GM12875 (cell line): ENCODE data around the gene EVA1A.
A peak's percentile ranks its signal among the peaks of the same experiment; 100 is the strongest.

Source experiments
- H3K4me3 ChIP-seq: one replicate; pipeline ENCODE4 v1.5.1; 2011; ENCODE audit warnings: low read depth, low read length, control low read depth
- TF ChIP-seq, protein P1 (sequence below): IDR thresholded peaks from 2 replicates; pipeline ENCODE4 v1.5.1; 2011; ENCODE audit warnings: low read depth, mild to moderate bottlenecking, control low read depth, inconsistent platforms, low read length, moderate library complexity, borderline replicate concordance; ENCODE audit not compliant: insufficient read depth

EVA1A gene, protein sequence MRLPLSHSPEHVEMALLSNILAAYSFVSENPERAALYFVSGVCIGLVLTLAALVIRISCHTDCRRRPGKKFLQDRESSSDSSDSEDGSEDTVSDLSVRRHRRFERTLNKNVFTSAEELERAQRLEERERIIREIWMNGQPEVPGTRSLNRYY

DNA sequence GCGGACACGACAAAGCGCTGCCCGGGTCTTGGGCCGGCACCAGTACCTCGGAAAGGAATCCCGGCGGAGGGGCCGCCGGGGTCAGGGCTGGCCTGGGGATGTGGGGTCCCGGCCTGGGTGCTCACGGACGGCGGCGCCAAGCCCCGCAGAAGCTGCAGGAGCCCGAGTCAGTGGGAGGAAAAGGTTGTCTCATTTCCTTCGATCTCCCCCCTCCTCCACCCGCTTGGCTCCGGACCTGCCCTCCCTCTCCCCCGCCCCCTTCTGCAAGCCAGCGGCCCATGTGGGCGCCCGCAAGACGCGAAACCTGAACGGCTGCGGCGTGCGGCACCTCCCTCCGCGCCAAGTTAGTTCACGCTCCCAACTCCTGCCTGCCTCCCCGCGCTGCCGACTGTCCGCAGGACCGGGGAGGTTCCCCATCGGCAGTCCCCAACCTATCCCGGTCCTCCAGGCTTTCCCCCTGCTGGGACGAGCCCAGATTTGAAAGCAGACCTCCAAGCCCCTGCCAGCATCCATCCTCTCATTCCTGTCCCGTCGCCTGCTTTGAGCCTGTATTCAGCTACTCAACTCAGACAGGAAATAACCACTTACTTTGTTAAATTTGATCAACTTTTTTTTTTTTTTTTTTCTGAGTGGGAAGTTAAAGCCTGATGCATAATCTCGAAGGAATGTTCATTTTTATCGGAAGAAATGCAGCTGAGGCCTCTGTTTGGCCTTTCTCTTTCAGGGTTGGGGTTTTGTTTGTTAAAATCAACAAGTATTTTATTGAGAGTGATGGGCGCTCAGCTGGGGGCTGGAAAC lies at the start of gene EVA1A:
Gene EVA1A, minus strand, starts transcription at position 172 of the 798 bp plus-strand sequence. CDS start 42,799 bp downstream, outside the sequence.
- TF ChIP-seq, protein P1, sequence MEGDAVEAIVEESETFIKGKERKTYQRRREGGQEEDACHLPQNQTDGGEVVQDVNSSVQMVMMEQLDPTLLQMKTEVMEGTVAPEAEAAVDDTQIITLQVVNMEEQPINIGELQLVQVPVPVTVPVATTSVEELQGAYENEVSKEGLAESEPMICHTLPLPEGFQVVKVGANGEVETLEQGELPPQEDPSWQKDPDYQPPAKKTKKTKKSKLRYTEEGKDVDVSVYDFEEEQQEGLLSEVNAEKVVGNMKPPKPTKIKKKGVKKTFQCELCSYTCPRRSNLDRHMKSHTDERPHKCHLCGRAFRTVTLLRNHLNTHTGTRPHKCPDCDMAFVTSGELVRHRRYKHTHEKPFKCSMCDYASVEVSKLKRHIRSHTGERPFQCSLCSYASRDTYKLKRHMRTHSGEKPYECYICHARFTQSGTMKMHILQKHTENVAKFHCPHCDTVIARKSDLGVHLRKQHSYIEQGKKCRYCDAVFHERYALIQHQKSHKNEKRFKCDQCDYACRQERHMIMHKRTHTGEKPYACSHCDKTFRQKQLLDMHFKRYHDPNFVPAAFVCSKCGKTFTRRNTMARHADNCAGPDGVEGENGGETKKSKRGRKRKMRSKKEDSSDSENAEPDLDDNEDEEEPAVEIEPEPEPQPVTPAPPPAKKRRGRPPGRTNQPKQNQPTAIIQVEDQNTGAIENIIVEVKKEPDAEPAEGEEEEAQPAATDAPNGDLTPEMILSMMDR: no peak
- peak within 1 kb of the TSS; percentile 48 for H3K4me3 ChIP-seq

DNA sequence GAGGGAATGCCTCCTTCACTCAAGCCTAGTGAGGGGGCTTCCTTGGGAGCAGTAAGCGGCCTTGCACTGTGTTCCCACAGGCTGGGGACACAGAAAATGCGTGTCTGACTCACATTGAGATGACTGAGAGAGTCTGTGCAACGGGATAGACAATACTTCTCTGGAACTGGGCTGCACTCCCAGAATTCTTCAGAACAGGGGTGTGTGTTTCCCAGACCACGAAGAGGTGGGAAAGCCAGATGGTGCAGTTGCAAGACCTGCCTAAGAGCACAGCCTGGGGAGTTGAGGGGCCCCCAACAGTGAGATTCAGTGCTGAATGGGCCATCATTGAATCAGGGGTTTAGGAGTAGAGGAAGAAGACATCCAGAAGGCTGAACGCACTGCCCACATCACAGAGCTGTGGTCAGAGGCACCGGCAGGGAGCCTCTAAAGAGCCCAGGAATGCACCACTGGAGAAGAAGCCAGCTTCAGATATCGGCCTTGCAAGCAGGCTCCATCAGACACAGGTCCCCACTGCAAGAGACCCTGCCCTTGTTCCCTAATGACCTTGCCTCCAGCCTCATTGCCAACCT lies 49.3 kb upstream of the EVA1A start:
- TF ChIP-seq, protein P1: no peak
- H3K4me3 ChIP-seq: no peak overlapping the region

DNA sequence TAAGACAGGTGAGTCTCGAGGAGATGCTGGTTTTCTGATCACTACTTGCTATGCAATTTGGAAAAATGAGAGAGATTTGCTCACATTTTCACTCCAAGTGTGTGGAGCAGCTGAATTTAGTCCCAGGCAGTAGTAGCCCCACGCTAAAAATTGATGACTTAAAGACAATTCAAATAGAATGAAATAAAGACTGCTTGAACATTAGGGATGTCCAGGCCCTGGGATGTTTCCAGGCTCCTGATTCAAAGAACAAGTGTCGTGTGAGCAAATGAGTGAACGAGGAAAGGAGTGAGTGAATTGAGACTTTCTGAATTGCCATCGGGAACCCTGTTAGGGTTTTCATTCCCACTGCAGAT lies 48.6 kb upstream of the EVA1A start:
- no peak overlapping the region for H3K4me3 ChIP-seq
- TF ChIP-seq, protein P1: no peak

DNA sequence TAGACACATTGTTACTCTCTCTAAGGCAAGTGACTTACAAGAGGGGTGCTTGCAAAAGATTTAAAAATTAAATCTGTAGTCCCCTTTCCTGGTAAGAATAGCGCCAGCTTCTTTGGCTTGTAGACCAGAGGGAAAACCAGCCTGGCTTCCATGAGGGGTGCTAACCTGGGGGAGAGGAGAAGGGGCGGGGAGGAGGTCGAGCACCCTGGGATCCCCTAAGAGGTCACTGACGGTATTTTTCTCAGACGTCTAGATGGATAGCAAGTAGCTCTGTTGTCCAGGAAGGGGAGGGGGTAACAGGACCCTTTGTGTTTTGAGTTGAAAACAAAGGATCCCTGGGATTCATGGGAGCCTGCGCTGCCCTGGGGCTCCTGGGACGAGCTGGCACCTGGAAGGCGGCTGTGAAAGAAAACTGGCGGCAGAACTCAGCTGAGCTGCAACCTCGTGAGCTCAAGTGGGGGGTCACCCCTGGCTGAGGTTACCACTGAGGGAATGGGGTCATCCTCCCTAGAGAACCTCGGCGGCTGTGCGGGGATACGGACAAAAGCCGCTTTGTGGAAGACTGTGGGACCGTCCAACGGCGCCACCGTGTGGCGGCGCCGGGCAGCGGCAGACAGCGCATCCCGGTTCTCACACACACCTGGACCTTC lies 48.1 kb upstream of the EVA1A start:
- TF ChIP-seq, protein P1: peak; percentile 99
- no peak overlapping the region for H3K4me3 ChIP-seq

GRCh38 chr2:75607988-75608683 lies 47.4 kb upstream of the EVA1A start:
- TF ChIP-seq, protein P1: no peak
- no peak overlapping the region for H3K4me3 ChIP-seq

DNA sequence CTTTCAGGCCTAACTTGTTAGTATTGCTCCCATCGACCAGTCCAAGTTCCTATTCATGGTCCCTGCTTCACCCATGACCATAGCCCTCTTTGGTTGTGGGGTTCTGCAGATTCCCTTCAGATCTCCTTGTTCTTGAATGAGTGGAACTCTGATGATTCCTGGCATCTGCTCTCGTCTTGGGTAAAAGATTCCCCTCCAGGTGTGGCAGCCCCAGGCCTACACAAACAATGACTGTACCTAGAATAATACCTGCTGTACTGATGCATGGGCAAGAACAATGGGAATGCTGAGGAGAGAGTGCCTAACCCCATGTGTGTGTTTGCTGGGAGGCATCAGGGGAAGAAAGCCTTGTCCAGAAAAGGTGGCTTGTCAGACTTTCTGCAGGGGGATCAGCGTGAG lies 46.7 kb upstream of the EVA1A start:
- H3K4me3 ChIP-seq: no peak overlapping the region
- TF ChIP-seq, protein P1: no peak
